ENCODE measurements around the gene FUT6. TPM values are rescaled to one million over a fixed set of nuclear protein-coding genes. Genes with fewer than 3 reads are reported as not detected.
A peak's percentile ranks its signal among the peaks of the same experiment; 100 is the strongest.

FUT6 gene
- total RNA-seq, 2 experiments from 2014 or later: not detected

- Histone ChIP-seq H2AFZ (ENCODE audit: low read length) (peak overlapping the region; percentile 1; the same call in 1 of the 2 replicates), H3K4me3 (ENCODE audit: low read depth, low read length, poor library complexity, severe bottlenecking) (peak overlapping the region; percentile 72)
- POLR2A ChIA-PET: interaction anchor here (0.8 to 2.3 kb wide), 4 partner anchors 19 to 151 kb away, joined by 3 to 11 read pairs (median 3); partner anchors contain the start of gene RANBP3
Measured at GRCh38 chr19:5827342-5827890, 12.1 kb downstream of the FUT6 start.

DNA sequence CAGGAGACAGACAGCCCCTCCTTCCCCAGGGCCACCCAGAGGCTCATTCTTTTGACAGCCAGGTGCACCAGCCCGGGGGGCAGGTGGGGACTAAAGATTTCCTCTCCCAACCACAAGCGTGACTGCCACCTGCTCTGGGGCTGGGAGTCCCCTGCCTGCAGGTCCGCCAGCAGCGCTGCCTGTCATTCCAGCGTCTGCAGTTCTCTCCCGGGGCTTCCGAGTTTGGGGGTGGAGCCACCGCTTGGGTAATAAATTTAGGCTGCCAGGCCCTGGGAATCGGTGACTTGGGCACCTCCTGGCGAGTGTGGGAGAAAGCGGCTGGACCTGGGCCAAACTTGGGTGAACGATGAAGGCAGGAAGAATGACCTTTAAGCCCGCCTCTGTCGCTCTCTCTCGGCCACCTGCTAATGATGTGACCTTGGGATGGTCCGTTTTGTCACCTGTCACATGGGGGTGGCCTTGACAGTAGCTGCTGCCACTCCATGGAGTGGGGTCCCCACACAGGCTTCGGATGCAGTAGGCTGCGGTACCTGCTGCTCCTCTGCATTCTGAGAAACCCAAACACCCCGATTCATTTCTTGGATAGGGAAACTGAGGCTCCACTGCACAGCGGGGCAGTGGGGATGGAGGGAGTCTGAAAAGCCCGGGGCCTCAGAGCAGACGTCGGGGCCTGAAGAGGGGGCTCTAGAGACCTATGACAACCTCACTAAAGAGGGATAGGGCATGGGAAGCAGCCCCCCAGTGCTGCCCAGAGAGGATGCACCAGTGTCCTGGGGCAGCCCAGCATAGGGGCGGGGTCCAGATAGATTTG is 12.8 kb downstream of the FUT6 start:
- no peaks in the 10 kb centered on the region for H4K20me1 ChIP-seq (ENCODE audit: insufficient read depth, low read length)
- intact Hi-C loops (cut with micrococcal nuclease; ENCODE audit: unreplicated experiment): loop anchor here (1.0 kb wide), 3 partner anchors 22 to 123 kb away; partner anchors contain the start of gene VMAC
- H3K9me2 ChIP-seq (ENCODE audit: insufficient read depth, low read length): no peaks in the 10 kb centered on the region
- H3K9me3 ChIP-seq (ENCODE audit: low read length): no peaks in the 10 kb centered on the region
- POLR2A ChIA-PET: interaction anchor here (0.6 to 1.2 kb wide), 2 partner anchors 126 to 321 kb away, joined by 3 read pairs; no protein-coding TSS in a partner anchor
- peaks cover 44% of the 10 kb centered on the region for H3K4me1 ChIP-seq (ENCODE audit: insufficient read depth, low read length, poor library complexity, severe bottlenecking)
- no peaks in the 10 kb centered on the region for H3K79me2 ChIP-seq (ENCODE audit: insufficient read depth, low read depth, low read length)
- H3K27ac ChIP-seq (ENCODE audit: low read depth, low read length, poor library complexity, severe bottlenecking): peak overlapping the region; percentile 91
- CTCF ChIA-PET (ENCODE audit: unreplicated experiment): no interaction called here
- H3K4me3 ChIP-seq (ENCODE audit: low read depth, low read length, poor library complexity, severe bottlenecking): peak overlapping the region; percentile 72
- peak overlapping the region; percentile 1; the same call in 1 of the 2 replicates for H2AFZ ChIP-seq (ENCODE audit: low read length)
- peak; percentile 94 for DNase-seq (ENCODE audit: low spot score)
- peak overlapping the region; percentile 95 for H3K4me2 ChIP-seq (ENCODE audit: low read length)
- BruUV-seq (replicated peaks): no TSS peak
- TF ChIP-seq CTCF (conservative IDR thresholded peaks at IDR 0.05; ENCODE audit: low read length) (peak; percentile 36; the same call in 1 of the 2 replicates), EZH2phosphoT487 (IDR thresholded peaks at IDR 0.05; ENCODE audit: borderline replicate concordance, low read depth, low read length) (no peak)
- H3K36me3 ChIP-seq (ENCODE audit: insufficient read depth, low read length): no peaks in the 10 kb centered on the region

More at GRCh38 chr19:5827342-5827890, 12.1 kb downstream of the FUT6 start:
- CTCF ChIA-PET (ENCODE audit: unreplicated experiment): interaction anchor here (1.0 kb wide), 1 partner anchor 23 kb away, joined by 4 read pairs; no protein-coding TSS in a partner anchor
- TF ChIP-seq CTCF (conservative IDR thresholded peaks at IDR 0.05; ENCODE audit: low read length) (no peak), EZH2phosphoT487 (IDR thresholded peaks at IDR 0.05; ENCODE audit: borderline replicate concordance, low read depth, low read length) (no peak)
- Histone ChIP-seq H3K9me2 (ENCODE audit: insufficient read depth, low read length) (no peaks in the 10 kb centered on the region), H3K79me2 (ENCODE audit: insufficient read depth, low read depth, low read length) (no peaks in the 10 kb centered on the region), H3K36me3 (ENCODE audit: insufficient read depth, low read length) (no peaks in the 10 kb centered on the region), H3K27ac (ENCODE audit: low read depth, low read length, poor library complexity, severe bottlenecking) (peak overlapping the region; percentile 91), H3K9me3 (ENCODE audit: low read length) (no peaks in the 10 kb centered on the region), H4K20me1 (ENCODE audit: insufficient read depth, low read length) (no peaks in the 10 kb centered on the region), H3K4me1 (ENCODE audit: insufficient read depth, low read length, poor library complexity, severe bottlenecking) (peaks cover 37% of the 10 kb centered on the region), H3K4me2 (ENCODE audit: low read length) (peak overlapping the region; percentile 95)
- no TSS peak for BruUV-seq (replicated peaks)
- DNase-seq (ENCODE audit: low spot score): no peak
- intact Hi-C loops (cut with micrococcal nuclease; ENCODE audit: unreplicated experiment): no loop called here
